ENCODE results near the gene GABRB1.

GABRB1 gene

DNA sequence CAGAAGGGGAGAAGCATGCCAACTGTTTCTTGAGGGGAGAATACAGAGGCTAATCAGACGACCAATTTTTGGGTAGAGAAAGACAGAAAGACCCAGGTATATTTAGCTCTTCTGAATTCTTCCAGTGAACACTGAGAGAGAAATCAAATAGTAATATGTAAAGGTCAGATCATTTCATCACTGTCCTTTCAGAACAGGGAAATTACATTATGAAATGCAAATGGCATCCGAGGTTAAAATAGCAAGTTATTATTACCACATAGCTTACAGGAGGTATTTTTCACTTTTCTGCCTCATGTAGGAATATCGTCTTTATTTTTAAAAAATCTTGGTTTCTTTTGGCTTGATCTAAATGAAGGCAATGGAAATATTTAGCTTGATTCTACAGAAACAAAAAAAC, 18.0 kb downstream of the GABRB1 start:
- no peak for DNase-seq (ENCODE audit: low spot score)

- no peak for DNase-seq (ENCODE audit: low spot score)
Measured at GRCh38 chr4:47050761-47051725, 19.7 kb downstream of the GABRB1 start.

GRCh38 chr4:47053485-47053884, 22.1 kb downstream of the GABRB1 start:
- no peak for DNase-seq (ENCODE audit: low spot score)

DNA sequence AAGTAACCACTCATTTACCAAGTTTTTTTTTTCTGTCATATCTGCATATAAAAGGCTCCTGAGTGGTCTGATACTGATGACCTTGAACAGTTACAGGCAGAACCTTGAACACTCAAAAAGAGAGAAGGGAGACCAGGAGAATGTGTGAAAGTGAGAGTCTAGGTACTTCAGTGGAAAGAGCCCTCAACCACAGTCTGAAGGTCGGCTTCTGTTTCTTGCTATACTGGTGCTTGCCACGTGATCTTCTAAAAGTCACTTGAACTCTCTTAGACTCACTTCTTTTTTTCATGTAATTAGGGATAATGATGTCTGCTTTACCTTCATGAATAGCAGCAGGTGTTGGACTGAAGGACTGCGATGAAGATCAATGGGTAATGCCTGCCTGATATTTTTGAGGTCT, 22.8 kb downstream of the GABRB1 start:
- DNase-seq (ENCODE audit: low spot score) = no peak

DNA sequence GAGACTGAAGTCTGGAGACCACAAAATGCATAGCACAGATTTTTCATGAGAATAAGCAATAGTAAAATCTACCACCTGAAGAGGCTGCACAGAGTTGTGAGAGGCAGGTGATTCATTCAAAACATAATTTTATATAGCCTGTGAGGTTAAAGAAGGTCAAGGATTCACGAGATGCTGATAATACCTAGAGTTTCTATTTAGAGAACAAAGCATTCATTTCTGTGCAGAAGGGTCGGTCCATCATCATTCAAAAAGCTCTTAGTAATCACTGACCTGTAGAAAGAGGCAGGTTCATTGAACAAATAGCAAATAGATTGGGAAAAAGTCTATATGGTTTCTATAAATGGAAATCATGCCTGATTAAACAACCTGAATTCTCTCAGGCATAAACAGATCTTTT, 26.6 kb downstream of the GABRB1 start:
- DNase-seq (ENCODE audit: low spot score) = no peak

GRCh38 chr4:47060561-47060960, 29.2 kb downstream of the GABRB1 start:
- no peak for DNase-seq (ENCODE audit: low spot score)

GRCh38 chr4:47061435-47061834, 30.1 kb downstream of the GABRB1 start:
- no peak for DNase-seq (ENCODE audit: low spot score)

DNA sequence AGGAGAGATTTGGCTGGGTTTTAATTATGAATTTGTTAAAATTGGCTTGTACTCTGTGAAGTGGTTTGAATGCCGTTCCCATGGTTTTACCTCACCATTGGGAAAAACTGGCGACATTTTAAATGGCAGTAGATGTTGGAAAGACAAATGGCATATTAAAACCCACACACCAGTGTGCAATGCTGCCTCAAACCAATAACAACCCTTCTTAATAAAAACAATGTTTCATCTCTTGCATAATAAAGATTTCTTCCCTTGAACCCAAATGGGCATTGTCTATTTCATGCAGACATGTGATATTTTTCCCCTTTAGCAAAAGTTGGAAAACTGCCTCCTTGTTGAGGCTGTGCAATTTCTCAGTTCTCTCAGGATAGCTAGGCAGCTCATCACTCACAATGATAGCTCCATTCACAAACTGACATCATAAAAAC, 33.7 kb downstream of the GABRB1 start:
- DNase-seq (ENCODE audit: low spot score) = no peak

DNA sequence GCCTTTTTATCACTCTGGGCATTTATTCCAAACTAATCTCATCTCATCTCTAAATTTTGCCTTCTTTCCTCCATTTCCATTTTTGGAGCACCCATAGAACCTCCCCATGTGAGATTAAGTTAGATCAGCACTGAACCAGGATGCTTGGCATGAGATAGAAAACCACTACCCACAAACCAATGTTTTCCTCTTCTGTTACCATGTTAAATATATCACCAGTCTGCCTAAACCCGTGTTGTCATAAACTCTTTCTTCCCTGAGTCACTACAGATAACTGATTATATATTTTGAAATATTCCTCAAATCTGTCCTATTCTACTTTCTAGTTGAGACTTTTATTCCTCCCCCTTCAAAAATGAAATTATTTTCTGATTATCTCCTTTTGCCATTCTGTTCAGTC, 37.6 kb downstream of the GABRB1 start:
- DNase-seq (ENCODE audit: low spot score) = no peak

- no peak for DNase-seq (ENCODE audit: low spot score)
Measured at GRCh38 chr4:47071901-47072341, 40.6 kb downstream of the GABRB1 start.

GRCh38 chr4:47073647-47074046, 42.3 kb downstream of the GABRB1 start:
- DNase-seq (ENCODE audit: low spot score) = no peak

- no peak for DNase-seq (ENCODE audit: low spot score)
Measured at GRCh38 chr4:47074816-47075215, 43.4 kb downstream of the GABRB1 start.

GRCh38 chr4:47075262-47075661, 43.9 kb downstream of the GABRB1 start:
- DNase-seq (ENCODE audit: low spot score) = no peak

- no peak for DNase-seq (ENCODE audit: low spot score)
Measured at GRCh38 chr4:47075919-47076318, 44.6 kb downstream of the GABRB1 start.

GRCh38 chr4:47084111-47084510, 52.7 kb downstream of the GABRB1 start:
- DNase-seq (ENCODE audit: low spot score) = no peak

GRCh38 chr4:47084795-47085194, 53.4 kb downstream of the GABRB1 start:
- no peak for DNase-seq (ENCODE audit: low spot score)

DNA sequence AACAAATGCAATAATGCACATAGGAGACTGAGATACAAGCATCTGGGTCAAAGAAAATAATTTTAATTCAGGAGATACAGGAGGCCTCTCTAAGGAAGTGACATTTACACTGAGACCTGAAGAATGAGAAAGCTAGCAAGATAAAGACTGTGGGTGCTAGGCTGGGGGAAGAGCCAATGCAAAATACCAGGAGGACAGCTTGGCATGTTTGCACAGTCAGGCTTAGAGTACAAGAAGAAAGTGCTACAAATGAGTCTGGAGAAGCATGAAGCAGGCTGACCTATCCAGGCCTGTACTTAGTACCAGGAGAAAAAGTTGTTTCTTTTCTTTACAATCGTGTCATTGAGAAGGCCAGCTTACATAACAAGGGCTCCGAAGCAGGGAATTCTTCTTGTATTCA, 56.9 kb downstream of the GABRB1 start:
- no peak for DNase-seq (ENCODE audit: low spot score)

DNA sequence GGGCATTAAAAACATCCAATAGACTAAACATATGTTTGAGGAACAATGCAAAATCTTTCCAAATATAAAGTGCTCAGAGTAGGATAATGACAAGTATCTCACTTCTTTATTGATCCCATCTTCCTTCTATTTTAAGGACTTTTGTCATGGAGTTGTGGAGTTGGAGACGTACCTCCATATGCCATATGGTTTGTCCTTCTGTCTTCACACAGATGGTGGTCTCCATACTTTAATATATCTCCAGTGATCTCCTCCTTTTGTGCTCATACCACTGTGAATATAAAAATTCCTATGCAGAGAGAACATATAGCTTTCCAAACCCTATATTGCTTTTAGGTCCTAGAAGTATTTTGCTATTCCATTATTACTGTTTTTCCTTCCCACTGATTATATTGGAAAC, 64.5 kb downstream of the GABRB1 start:
- DNase-seq (ENCODE audit: low spot score) = no peak

DNA sequence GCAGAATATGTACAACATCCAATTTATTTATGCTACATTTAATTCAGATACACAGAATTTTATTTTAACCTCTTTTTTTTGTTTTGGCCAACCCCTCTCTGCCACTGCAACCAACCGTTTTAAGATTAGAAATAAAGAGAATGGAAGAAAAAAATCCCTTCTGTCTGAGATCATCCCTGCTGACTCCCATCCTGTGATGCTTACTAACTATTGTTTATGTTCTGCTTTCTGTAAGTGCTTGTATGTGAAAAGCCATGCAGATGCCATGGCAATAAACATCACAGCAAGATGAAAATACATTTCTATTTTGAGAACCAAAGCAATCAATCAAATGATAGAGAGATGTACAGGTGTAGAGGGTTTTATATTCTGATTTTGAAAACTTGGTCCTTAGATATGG, 70.1 kb downstream of the GABRB1 start:
- DNase-seq (ENCODE audit: low spot score) = no peak

- DNase-seq (ENCODE audit: low spot score) = no peak
Measured at GRCh38 chr4:47104986-47105385, 73.6 kb downstream of the GABRB1 start.

- DNase-seq (ENCODE audit: low spot score) = no peak
Measured at GRCh38 chr4:47106561-47106960, 75.2 kb downstream of the GABRB1 start.

DNA sequence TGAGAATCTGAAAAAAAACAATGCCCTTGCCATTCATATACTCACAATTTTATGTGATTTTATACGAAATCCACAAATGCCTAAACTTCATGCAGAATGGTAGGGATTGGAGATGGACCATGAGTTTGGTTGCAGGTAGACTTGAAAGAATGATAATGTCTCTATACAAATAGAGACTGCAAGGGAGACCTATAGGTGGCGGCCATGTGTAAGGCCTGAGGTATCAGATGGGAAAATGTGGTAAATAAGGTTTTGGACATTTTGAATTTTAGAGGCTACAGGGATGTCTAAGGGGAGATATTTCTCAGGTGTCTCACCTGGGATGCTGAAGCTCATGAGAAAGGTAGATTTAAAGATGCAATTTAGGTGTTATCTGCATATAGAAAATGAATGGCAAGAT, 78.0 kb downstream of the GABRB1 start:
- DNase-seq (ENCODE audit: low spot score) = no peak

GRCh38 chr4:47110546-47111132, 79.3 kb downstream of the GABRB1 start:
- no peak for DNase-seq (ENCODE audit: low spot score)
